Omental fat pad (tissue), 4 donors: ENCODE results near the gene BAIAP2L1. TPM values are rescaled to one million over a fixed set of nuclear protein-coding genes. Genes with fewer than 3 reads are reported as not detected.
"Not testable (repeated sequence)": the region's sequence is repeated elsewhere in the genome, so short reads cannot be mapped to it uniquely, and the experiment has no call there.

Experiments
- ATAC-seq: fragments of 150-250 bp; one replicate; pipeline ENCODE4 v1.9.1; 2016; ENCODE audit warnings: mild to moderate bottlenecking, moderate library complexity; ENCODE audit not compliant: low FRiP score
- DNase-seq: peaks from one replicate; pipeline ENCODE4 v3.0.0-alpha.2; 2019; ENCODE audit warnings: low spot score
- total RNA-seq, 4 donors: library from RNA; depleted of rRNA; stranded (reverse); fragments of >200 nt; gene quantifications; one replicate each; pipeline ENCODE4 v1.1.0, GENCODE V29; 2016
- TF ChIP-seq, protein P1 (sequence below), 3 donors: fragments of 450-650 bp; IDR thresholded peaks; one replicate each; pipeline ENCODE4 v1.5.1; 2016 to 2017; ENCODE audit warnings: antibody characterized with exemption in 3 of 3, mild to moderate bottlenecking in 3 of 3, moderate library complexity in 2 of 3

BAIAP2L1 gene
- total RNA-seq, 4 donors from 2014 or later: 2.5 to 6.3 (median 3.0) TPM

- ATAC-seq: no peak
- DNase-seq: no peak
- TF ChIP-seq, protein P1, sequence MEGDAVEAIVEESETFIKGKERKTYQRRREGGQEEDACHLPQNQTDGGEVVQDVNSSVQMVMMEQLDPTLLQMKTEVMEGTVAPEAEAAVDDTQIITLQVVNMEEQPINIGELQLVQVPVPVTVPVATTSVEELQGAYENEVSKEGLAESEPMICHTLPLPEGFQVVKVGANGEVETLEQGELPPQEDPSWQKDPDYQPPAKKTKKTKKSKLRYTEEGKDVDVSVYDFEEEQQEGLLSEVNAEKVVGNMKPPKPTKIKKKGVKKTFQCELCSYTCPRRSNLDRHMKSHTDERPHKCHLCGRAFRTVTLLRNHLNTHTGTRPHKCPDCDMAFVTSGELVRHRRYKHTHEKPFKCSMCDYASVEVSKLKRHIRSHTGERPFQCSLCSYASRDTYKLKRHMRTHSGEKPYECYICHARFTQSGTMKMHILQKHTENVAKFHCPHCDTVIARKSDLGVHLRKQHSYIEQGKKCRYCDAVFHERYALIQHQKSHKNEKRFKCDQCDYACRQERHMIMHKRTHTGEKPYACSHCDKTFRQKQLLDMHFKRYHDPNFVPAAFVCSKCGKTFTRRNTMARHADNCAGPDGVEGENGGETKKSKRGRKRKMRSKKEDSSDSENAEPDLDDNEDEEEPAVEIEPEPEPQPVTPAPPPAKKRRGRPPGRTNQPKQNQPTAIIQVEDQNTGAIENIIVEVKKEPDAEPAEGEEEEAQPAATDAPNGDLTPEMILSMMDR (IDR thresholded peaks at IDR 0.05): no peak
Measured at GRCh38 chr7:98317366-98318040, 83.4 kb downstream of the BAIAP2L1 start.

GRCh38 chr7:98315994-98316527 lies 84.8 kb downstream of the BAIAP2L1 start:
- ATAC-seq, DNase-seq: not testable (repeated sequence)

DNA sequence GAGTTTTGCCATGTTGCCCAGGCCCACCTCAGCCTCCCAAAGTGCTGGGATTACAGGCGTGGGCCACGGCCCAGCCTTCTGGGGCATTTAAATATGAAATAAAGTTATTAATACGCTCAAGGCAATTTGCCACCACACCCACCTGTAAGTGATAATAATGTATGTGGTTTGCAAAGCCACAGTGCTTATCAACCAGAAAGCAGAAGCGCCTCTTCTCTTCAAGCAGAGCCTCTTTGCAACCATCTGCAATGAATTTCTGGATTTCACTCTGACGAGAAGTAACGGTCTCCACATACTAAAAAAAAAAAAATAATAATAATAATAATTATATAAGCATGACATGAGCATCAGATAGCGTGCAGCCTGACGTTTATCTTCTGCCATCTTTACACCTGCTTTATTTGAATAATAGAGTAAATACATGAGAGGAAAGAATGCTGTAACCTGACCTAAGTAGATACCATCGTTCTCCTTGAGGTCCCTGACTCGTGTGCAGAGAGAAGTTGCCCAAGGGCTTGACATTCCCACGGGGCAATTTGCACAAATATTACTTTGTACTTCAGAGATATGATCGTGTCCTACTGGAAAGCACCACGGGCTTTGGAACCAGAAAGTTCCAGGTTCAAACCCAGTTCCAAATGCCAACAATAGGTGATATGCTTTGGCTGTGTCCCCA lies 85.4 kb downstream of the BAIAP2L1 start:
- ATAC-seq (no peak), DNase-seq (no peak)
- TF ChIP-seq, protein P1 (IDR thresholded peaks at IDR 0.05): no peak

DNA sequence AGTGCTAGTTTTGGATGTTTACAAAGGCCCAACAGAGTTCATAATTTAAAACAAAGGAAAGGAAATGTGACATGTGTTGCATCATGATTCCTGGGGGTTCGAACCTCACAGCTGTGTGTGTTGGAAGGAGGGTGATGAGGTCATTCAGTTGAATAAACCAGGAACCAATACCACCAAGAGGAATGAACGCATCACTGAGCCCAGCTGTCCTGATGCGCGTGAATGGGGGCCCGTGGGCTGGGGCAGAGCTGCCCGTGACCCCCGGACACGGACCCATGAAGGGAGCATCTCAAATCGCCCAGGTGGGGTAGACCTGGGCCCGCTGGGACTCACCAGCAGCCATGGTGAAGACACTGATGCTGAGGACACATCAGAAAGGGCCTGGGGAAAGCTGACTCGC lies 86.4 kb downstream of the BAIAP2L1 start:
- no peak for ATAC-seq
- no peak for DNase-seq
- TF ChIP-seq, protein P1 (IDR thresholded peaks at IDR 0.05): no peak

- TF ChIP-seq, protein P1 (IDR thresholded peaks at IDR 0.05): no peak
- ATAC-seq (no peak), DNase-seq (no peak)
Measured at GRCh38 chr7:98312201-98312600, 88.7 kb downstream of the BAIAP2L1 start.

DNA sequence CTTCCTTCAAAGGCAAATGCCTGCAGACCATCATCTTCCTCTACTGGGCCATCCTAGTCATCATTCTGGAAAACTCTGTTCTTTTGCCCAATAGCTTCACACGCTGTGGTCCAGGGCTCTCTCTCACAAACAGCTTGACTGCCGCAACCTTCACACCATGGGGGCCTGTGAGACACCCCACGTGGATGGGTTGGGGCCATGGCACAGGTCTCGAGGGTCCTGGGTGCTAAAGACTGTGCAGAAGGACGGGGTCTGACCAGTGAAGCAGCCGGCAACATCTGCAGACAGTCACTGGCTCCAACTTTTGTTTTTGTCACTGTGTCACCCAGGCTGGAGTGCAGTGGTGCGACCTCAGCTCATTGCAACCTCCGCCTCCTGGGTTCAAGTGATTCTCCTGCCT lies 91.3 kb downstream of the BAIAP2L1 start:
- TF ChIP-seq, protein P1 (IDR thresholded peaks at IDR 0.05): no peak
- DNase-seq (no peak), ATAC-seq (no peak)

- TF ChIP-seq, protein P1 (IDR thresholded peaks at IDR 0.05): no peak
- ATAC-seq (no peak), DNase-seq (no peak)
Measured at GRCh38 chr7:98307971-98308466, 92.9 kb downstream of the BAIAP2L1 start.
